Inflammatory macrophage treated with lipopolysaccharide for 4 hours (primary cell): ENCODE measurements around the gene MLEC.
A peak's percentile ranks its signal among the peaks of the same experiment; 100 is the strongest.

Experiments
- DNase-seq: peaks from one replicate; pipeline ENCODE4 v3.0.0-alpha.2; 2020

The MLEC gene

GRCh38 chr12:120686690-120687577 is at the start of gene MLEC:
Gene MLEC (plus strand): TSS chr12:120687149. CDS start chr12:120687297, 148 bp downstream.
- DNase-seq: peak; percentile 97

- no peak for DNase-seq
Measured at GRCh38 chr12:120639771-120640721, 46.9 kb upstream of the MLEC start, which contains the start of gene CABP1. Gene CABP1 (plus strand): TSS chr12:120640626. CDS start chr12:120640686, 60 bp downstream.

DNA sequence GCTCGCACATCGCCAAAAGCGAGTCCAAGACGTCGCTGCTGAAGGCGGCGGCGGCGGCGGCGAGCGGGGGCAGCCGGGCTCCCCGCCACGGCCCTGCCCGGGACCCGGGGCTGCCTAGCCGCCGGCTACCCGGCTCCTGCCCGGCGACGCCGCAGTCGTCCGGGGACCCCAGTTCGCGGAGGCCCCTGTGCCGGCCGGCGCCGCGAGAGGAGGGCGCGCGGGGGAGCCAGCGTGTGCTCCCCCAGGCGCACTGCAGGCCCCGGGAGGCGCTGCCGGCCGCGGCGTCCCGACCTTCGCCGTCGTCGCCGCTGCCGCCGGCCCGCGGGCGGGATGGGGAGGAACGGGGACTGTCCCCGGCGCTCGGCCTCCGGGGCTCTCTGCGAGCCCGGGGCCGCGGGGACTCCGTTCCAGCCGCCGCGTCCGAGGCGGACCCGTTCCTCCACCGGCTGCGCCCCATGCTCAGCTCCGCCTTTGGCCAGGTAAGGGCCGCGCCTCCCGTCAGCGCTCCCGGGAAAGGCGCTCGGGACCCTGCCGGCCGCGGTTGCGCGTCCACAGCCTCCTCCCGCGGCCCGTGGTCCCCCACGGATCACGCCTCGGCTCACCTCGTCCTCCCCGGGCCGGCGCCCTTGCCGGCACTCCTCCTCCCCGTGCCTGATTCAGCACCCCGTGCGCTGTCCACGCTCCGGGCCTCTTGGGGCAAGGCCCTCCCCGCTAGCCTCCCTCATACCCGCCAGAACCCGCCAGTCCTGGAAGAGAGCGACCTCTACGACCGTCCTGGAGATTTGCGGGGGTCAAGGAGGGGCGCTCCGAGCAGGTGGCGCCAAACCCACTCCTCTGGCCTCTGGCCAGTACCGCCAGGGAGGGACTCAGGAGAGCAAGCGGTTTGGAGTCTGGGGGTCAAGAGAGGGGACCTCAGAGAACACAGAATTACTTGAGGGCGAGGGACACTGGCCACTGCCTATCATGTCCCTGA is 45.8 kb upstream of the MLEC start:
- peak; percentile 38 for DNase-seq

DNA sequence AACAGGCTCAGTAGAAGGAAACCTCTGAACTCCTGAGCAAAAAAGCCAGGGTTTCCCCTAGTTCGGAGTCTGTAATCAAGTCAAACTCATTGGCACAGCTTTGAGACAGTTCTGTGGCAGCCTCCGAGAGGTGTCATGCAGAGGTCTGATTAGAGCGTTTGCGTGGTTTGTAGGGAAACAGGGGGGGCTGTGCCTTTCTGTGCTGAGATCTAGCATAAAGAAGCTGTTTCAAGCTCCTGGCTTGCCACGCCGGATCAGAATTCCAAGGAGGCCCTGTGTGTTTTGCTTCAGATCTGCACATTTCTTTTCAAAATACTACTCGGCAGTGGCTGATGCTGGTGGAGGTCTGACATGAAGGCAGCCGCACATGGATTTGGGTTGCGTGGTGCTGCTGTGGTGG is 44.8 kb upstream of the MLEC start:
- DNase-seq: no peak

- no peak for DNase-seq
Measured at GRCh38 chr12:120642826-120643225, 44.1 kb upstream of the MLEC start.

- no peak for DNase-seq
Measured at GRCh38 chr12:120643574-120643973, 43.4 kb upstream of the MLEC start.

DNA sequence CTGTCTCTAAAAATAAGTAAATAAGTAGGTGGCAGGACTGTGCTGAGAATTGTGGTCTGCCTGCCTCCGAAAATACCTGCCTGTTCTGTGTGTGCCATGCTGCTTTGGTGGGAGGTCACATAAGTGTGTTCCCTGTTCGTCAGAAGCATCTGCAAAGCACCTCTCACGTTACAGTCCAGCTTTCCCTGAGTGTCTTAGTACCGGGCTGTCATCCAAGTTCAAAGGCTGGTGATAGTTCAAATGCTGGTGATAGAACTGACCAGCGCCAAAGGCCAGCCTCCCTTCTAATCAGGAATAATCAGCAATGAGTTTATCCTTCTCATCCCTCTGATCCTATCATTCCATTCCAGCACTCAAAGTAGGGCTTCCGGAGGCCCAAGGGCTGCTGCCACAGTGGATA is 40.9 kb upstream of the MLEC start:
- DNase-seq: no peak

GRCh38 chr12:120647375-120647755 is 39.6 kb upstream of the MLEC start:
- DNase-seq: no peak

DNA sequence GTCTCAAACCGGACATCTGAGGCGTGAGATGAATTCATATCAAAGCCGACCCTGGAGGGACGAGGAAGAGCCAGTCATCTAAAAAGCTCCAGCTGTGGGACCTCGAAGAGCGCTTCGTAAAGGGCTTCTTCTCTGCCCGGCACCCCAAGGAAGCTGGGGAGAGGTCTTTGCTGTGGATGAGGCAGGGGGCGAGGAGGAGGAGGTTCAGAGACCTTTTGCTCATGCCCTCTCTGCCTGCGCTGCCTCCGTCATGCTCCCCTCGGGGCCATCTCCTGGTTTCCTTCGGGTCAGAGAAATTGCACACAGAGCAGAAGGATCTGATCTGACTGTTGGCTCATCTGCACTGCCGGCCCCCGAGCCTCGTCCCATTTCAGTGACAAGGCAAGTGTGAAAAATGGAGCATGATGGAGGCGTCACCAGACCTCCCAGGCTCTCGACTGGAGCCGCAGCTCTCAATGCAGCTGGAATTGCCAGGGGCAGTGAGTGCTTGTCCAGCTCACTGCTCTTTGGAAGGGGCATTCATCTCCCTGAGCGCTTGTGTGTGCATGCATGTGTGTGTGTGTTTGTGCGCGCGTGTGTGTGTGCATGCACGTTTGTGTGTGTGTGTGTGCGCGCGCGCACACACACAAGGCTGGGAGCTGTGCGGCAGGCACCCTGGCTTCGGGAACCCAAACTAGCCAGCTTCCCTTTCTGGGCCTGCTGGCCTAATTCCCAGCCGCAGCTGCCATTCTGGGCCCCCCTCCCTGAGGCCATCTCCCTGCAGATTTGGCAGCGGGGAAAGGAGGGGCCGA is 37.3 kb upstream of the MLEC start:
- no peak for DNase-seq

DNA sequence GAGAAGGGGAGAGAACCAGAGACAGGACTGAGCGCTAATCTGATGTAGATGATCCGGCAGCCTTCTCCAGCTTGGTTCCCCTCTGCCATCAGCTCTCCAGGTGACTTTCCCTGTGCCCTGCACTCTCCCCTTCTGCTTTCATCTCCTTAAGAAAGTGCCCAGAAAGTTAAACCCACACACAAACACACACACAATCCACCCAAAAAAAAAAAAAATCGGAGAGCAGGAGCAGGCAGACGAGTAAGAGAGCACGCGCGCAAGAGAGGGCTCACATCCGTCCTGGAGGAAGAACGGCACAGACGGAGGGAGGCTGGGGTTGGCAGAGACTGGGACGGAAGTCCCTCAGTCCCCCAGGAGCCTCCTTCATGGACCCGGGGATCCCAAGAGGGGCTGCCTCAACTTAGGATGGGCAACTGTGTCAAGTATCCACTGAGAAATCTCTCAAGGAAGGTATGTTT is 36.7 kb upstream of the MLEC start:
- no peak for DNase-seq

- DNase-seq: peak; percentile 83
Measured at GRCh38 chr12:120651821-120652220, 35.1 kb upstream of the MLEC start.

DNA sequence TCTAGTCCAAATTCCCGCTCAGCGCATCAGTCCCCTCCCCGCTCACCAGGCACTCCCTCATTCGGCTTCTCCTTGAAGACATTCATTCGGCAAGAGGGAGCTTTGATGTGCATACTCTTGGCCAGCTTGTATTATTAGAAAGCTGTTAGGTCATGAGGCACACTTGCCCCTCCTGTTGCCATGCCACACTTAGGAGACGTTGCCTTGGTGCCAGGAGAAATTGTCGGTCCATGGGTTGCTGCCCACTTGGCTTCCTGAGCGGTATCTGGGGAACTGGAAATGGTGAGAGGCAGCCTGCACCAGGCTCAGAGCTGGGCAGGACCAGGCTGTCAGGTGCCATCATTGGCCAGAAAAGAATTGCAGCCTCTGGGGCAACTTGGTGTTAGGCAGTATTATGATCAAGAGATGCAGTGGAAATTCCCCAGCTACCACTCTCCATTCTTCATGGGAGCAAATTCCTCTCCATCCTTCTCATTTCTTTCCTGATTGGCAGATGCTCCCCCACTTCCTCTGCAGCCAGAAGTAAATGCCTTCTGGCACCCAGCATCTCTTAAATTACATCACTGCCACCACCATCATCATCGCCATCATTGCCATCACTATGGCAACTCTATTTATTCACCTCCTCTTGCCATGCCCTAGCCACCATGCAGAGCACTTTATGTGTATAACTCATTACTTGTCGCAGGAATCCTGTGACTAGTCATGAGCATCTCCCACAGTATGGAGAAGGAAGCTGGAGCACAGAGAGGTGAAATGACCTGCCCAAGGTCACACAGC is 34.1 kb upstream of the MLEC start:
- DNase-seq: no peak

- no peak for DNase-seq
Measured at GRCh38 chr12:120653611-120654010, 33.3 kb upstream of the MLEC start.

DNA sequence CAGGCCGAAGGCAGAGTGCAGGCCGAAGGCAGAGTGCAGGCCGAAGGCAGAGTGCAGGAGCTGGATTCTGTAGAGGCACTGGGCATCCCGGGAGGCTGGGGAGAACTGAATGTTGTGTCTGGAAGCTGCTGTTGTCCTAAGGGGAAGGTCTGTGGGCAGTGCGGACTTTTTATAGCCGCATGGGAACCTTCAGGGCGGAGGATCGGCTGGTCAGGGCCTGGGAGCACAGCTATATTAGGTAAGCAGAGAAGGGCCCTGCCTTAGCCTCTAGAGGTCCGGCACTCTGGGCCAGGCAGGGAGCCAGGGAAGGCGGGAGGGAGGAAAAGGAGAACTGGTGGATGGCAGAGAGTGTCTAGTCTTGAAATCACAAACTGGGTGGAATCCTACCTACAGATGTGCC is 32.3 kb upstream of the MLEC start:
- DNase-seq: no peak

DNA sequence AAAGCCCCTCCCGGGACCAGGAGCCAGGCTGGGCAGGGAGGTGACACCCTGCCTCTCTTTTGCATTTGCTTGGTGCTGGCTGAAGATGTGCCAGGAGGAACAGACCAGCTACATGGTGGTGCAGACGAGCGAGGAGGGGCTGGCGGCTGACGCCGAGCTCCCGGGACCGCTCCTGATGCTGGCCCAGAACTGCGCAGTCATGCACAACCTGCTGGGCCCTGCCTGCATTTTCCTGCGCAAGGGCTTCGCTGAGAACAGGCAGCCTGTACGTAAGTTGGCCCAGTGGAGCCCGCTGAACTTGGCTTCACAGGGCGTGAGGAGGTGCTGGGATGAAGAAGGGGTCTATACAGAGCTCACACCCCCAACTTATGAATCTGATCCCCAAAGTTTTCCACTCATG is 30.9 kb upstream of the MLEC start:
- DNase-seq: no peak

DNA sequence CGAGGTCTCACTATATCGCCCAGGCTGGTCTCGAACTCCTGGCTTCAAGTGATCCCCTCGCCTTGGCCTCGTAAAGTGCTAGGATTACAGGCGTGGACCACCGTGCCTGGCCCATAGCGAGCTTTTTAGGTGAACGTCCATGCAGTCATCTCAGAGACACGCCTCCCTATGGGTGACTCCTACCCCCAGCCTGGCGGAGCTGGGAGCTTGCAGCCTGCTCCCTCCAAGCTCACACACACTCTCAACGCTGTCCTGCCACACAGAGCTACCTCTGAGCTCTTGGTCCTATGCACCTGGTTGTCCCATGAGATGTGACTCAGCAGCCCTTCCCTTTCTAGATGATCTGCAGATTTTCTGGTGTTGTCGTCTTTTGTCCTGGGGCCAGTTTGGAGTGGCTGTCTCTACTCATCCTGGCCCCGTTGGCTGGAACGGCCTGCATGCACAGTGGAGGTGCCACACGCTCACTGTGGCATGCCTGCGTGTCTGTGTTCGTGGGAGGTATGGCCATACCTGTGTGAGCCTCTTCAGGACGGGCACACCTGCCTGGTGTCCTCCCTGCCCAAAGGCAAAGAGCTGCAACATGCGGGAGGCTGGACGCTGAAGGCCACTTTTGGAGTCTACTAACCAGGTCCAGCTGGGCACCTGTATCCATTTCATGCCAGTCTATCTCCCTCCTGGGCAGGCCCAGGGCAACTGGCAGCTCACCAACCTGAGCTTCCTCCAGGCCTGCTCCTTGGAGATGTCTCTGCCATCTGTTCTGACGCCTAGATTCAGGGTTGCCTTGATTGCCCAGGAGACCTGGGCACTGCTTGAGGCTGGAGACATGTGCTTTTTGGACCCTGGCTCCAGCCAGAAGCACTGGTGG is 28.4 kb upstream of the MLEC start:
- DNase-seq: no peak

DNA sequence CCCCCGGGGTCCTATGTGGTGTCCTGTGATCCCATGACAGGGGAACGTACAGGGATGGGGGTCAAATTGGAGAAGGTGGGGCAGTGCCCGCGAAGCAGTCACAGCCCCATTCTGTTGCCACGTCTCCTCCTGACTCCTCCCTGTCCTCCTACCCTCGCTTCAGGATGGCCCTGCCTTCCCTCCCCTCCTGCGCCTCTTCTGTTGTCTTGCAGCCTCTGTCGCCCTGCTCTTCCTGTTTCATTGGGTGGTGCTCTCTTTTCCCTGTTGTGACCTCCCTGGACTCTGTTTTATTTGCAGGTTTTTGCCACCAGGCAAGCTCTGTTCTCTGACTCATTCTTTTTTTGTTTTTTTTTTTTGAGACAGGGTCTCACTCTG is 27.8 kb upstream of the MLEC start:
- no peak for DNase-seq

DNA sequence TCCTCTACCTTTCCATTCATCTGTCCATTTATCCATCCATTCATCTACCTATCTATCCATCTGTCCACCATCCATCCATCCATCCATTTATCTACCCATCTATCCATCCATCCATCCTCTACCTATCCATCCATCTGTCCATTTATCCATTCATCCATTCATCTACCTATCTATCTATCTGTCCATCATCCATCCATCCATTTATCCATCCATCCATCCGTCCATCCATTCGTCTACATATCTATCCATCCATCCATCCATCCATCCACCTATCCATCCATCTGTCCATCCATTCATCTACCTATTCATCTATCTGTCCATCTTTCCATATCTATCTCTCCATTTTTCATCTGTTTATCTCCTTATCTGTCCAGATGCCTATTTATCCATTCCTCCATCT is 25.5 kb upstream of the MLEC start:
- no peak for DNase-seq

GRCh38 chr12:120662879-120663278 is 24.1 kb upstream of the MLEC start:
- DNase-seq: peak; percentile 29

DNA sequence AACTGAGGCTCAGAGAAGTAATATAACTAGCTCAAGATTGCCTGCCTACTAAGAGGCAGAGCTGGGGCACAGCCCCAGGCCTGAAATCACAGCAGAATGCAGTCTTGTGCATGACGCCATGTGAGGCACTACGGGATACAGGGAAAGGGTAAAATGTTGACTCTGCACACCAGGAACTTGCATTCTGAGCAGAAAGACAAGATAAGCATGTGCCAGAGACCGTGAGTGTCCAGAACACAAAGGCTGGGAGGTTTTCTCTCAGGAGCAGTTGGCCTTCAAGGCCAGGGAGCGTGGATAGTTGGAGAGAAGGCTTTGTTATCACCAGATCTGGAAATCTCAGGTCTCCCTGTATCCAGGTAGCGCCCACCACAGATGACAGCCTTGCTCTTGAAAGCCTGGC is 23.2 kb upstream of the MLEC start:
- no peak for DNase-seq
